Astrocyte (in vitro differentiated cells and primary cell): ENCODE results near the gene XCL1.

Experiments used
- CTCF ChIP-seq: IDR thresholded peaks from 2 replicates; pipeline ENCODE4 v1.5.1; 2011; ENCODE audit warnings: low read depth, mild to moderate bottlenecking, inconsistent platforms, low read length, moderate library complexity; ENCODE audit not compliant: insufficient read depth
- EZH2 ChIP-seq: IDR thresholded peaks from 2 replicates; pipeline ENCODE4 v1.6.1; 2012; ENCODE audit warnings: mild to moderate bottlenecking, low read length, inconsistent platforms; ENCODE audit not compliant: insufficient read depth

DNA sequence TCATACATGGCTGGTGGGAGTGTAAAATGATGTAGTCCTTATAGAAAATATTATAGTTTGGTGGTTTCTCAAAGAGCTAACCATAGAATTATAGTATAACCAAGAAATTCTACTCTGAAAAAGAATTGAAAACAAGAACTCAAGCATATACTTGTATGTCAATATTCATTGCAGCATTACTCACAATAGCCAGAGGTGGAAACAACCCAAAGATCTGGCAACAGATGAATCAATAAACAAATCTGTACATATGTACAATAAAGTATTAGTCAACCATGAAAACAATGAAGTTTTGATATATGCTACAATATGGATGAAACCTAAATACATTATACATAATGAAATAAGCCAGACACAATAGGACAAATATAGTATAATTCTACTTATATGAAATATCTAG lies 29.7 kb downstream of the XCL1 start:
- TF ChIP-seq CTCF (no peak), EZH2 (no peak)
